PFSK-1 (cell line): ENCODE results near the gene NFIB.

Experiments
- POLR2AphosphoS5 ChIP-seq: IDR thresholded peaks from 2 replicates; pipeline ENCODE4 v1.6.1; 2012; ENCODE audit warnings: low read depth, mild to moderate bottlenecking, control low read depth, low read length, moderate library complexity
- TAF1 ChIP-seq: IDR thresholded peaks from 2 replicates; pipeline ENCODE4 v1.6.1; 2012; ENCODE audit warnings: low read length, control low read depth, borderline replicate concordance; ENCODE audit not compliant: insufficient read depth

- TF ChIP-seq TAF1 (no peak), POLR2AphosphoS5 (no peak)
Measured at GRCh38 chr9:14281136-14281795, 32.7 kb downstream of the NFIB start.
